ENCODE results near the gene BCL2A1. TPM values are rescaled to one million over a fixed set of nuclear protein-coding genes. Genes with fewer than 3 reads are reported as not detected.

BCL2A1 gene
- total RNA-seq, 1 donor, result 9.7 TPM

GRCh38 chr15:79990280-79990996 is 19.4 kb upstream of the BCL2A1 start:
- no peak for DNase-seq (ENCODE audit: low read depth in 2 of 3, low spot score in 2 of 3)

GRCh38 chr15:79989682-79990081 is 18.7 kb upstream of the BCL2A1 start:
- DNase-seq (ENCODE audit: low read depth in 2 of 3, low spot score in 2 of 3), result no peak

- DNase-seq (ENCODE audit: low read depth in 2 of 3, low spot score in 2 of 3), result no peak
These were observed 18.2 kb upstream of the BCL2A1 start for GRCh38 chr15:79989183-79989582.

- no peak for DNase-seq (ENCODE audit: low read depth in 2 of 3, low spot score in 2 of 3)
These were observed 17.6 kb upstream of the BCL2A1 start for GRCh38 chr15:79988448-79989117.

GRCh38 chr15:79987969-79988368 is 17.0 kb upstream of the BCL2A1 start:
- no peak for DNase-seq (ENCODE audit: low read depth in 2 of 3, low spot score in 2 of 3)

- no peak for DNase-seq (ENCODE audit: low read depth in 2 of 3, low spot score in 2 of 3)
These were observed 16.6 kb upstream of the BCL2A1 start for GRCh38 chr15:79987569-79987955.

GRCh38 chr15:79981831-79982455 is 10.9 kb upstream of the BCL2A1 start:
- no peak for DNase-seq (ENCODE audit: low read depth in 2 of 3, low spot score in 2 of 3)

- no peak for DNase-seq (ENCODE audit: low read depth in 2 of 3, low spot score in 2 of 3)
These were observed 7.9 kb upstream of the BCL2A1 start for GRCh38 chr15:79978655-79979514.

GRCh38 chr15:79978260-79978654 is 7.3 kb upstream of the BCL2A1 start:
- DNase-seq (ENCODE audit: low read depth in 2 of 3, low spot score in 2 of 3), result no peak

GRCh38 chr15:79977431-79978054 is 6.5 kb upstream of the BCL2A1 start:
- peak in 2 of 3 donors; percentile 79 to 92 for DNase-seq (ENCODE audit: low read depth in 2 of 3, low spot score in 2 of 3)

- DNase-seq (ENCODE audit: low read depth in 2 of 3, low spot score in 2 of 3), result no peak
These were observed 2.6 kb upstream of the BCL2A1 start for GRCh38 chr15:79973456-79974195.

GRCh38 chr15:79972863-79973262 is 1.9 kb upstream of the BCL2A1 start:
- DNase-seq (ENCODE audit: low read depth in 2 of 3, low spot score in 2 of 3), result no peak

GRCh38 chr15:79970181-79970580 is 815 bp downstream of the BCL2A1 start:
- DNase-seq (ENCODE audit: low read depth in 2 of 3, low spot score in 2 of 3), result no peak

- DNase-seq (ENCODE audit: low read depth in 2 of 3, low spot score in 2 of 3), result no peak
These were observed 1.9 kb downstream of the BCL2A1 start for GRCh38 chr15:79969146-79969545.

- DNase-seq (ENCODE audit: low read depth in 2 of 3, low spot score in 2 of 3), result no peak
These were observed 3.5 kb downstream of the BCL2A1 start for GRCh38 chr15:79967298-79968182.

GRCh38 chr15:79966634-79967297 is 4.2 kb downstream of the BCL2A1 start:
- DNase-seq (ENCODE audit: low read depth in 2 of 3, low spot score in 2 of 3), result no peak

GRCh38 chr15:79965846-79966630 is 5.0 kb downstream of the BCL2A1 start:
- DNase-seq (ENCODE audit: low read depth in 2 of 3, low spot score in 2 of 3), result no peak
